ENCODE data around the gene LRRC41.

GRCh38 chr1:46278807-46279206 is 24.6 kb downstream of the LRRC41 start:
- no peak for TF ChIP-seq GATA3 (IDR thresholded peaks at IDR 0.05; ENCODE audit: low read depth, low read length)
- TF ChIP-seq GATA2 (IDR thresholded peaks at IDR 0.05; ENCODE audit: low read depth, low read length): no peak
